Omental fat pad (tissue), 4 donors: ENCODE results near the gene TUBB3. TPM values are rescaled to one million over a fixed set of nuclear protein-coding genes. Genes with fewer than 3 reads are reported as not detected.
"Not testable (repeated sequence)": the region's sequence is repeated elsewhere in the genome, so short reads cannot be mapped to it uniquely, and the experiment has no call there.

Source experiments
- ATAC-seq: fragments of 150-250 bp; one replicate; pipeline ENCODE4 v1.9.1; 2016; ENCODE audit warnings: mild to moderate bottlenecking, moderate library complexity; ENCODE audit not compliant: low FRiP score
- DNase-seq: peaks from one replicate; pipeline ENCODE4 v3.0.0-alpha.2; 2019; ENCODE audit warnings: low spot score
- total RNA-seq, 4 donors: library from RNA; depleted of rRNA; stranded (reverse); fragments of >200 nt; gene quantifications; one replicate each; pipeline ENCODE4 v1.1.0, GENCODE V29; 2016
- TF ChIP-seq, protein P1 (sequence below), 3 donors: fragments of 450-650 bp; IDR thresholded peaks; one replicate each; pipeline ENCODE4 v1.5.1; 2016 to 2017; ENCODE audit warnings: antibody characterized with exemption in 3 of 3, mild to moderate bottlenecking in 3 of 3, moderate library complexity in 2 of 3

TUBB3 gene
- total RNA-seq, 4 donors from 2014 or later = 2.8 to 34.9 (median 10.5) TPM

DNA sequence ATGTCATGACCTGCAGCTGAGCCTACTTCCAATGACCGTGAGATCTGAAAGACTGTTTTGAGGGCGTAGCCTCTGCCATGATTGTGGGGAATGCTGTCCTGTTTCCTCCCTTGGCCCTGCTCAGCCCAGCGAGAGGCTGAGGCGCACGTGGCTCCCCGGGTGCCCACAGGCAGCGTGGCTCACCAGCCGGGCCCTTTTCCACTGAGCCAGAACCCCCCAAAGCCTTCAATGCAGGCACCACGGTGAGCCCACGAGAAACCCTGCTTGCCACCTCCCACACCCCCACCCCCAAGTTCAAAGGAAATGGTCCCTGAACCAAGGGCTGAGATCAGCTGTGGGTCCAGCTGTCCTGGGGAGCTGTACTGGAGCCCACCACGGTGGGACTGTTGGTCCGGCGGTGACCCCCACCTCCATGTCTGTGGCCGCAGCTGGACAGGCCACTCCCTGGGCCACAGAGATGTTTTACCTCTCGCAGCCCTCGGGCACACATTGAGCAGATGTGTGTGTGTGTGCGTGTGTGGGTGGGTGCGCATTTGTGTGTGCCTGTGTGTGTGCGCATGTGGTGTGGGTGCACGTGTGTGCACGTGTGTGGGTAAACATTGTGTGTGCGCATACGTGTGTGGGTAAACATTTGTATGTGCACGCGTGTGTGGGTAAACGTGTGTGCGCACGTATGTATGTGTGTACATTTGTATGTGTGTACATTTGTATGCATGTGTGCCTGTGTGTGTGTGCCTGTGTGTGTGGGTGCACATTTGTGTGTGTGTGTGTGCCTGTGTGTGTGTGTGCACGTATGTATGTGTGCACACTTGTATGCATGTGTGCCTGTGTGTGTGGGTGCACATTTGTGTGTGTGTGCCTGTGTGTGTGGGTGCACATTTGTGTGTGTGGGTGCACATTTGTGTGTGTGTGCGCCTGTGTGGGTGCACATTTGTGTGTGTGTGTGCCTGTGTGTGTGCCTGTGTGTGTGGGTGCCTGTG is 9.4 kb upstream of the TUBB3 start:
- DNase-seq (no peak), ATAC-seq (no peak)
- TF ChIP-seq, protein P1, sequence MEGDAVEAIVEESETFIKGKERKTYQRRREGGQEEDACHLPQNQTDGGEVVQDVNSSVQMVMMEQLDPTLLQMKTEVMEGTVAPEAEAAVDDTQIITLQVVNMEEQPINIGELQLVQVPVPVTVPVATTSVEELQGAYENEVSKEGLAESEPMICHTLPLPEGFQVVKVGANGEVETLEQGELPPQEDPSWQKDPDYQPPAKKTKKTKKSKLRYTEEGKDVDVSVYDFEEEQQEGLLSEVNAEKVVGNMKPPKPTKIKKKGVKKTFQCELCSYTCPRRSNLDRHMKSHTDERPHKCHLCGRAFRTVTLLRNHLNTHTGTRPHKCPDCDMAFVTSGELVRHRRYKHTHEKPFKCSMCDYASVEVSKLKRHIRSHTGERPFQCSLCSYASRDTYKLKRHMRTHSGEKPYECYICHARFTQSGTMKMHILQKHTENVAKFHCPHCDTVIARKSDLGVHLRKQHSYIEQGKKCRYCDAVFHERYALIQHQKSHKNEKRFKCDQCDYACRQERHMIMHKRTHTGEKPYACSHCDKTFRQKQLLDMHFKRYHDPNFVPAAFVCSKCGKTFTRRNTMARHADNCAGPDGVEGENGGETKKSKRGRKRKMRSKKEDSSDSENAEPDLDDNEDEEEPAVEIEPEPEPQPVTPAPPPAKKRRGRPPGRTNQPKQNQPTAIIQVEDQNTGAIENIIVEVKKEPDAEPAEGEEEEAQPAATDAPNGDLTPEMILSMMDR (IDR thresholded peaks at IDR 0.05) = no peak

DNA sequence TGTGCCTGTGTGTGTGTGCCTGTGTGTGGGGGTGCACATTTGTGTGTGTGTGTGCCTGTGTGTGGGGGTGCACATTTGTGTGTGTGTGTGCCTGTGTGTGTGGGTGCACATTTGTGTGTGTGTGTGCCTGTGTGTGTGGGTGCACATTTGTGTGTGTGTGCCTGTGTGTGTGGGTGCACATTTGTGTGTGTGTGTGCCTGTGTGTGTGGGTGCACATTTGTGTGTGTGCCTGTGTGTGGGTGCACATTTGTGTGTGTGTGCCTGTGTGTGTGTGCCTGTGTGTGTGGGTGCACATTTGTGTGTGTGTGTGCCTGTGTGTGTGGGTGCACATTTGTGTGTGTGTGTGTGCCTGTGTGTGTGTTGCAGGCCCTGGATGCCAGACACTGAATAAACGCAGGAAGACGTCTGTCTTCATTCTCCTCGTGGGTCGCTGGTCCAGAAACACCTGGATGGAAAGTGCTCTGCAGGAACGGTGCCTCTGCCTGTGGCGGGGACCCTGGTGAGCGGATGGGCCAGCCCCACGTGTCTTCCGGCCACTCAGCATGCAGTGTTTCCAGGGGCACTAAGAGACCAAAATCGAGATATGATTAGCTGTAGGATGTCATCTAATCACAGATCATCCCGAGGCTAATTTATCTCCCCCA is 8.4 kb upstream of the TUBB3 start:
- not testable (repeated sequence) for DNase-seq, ATAC-seq

DNA sequence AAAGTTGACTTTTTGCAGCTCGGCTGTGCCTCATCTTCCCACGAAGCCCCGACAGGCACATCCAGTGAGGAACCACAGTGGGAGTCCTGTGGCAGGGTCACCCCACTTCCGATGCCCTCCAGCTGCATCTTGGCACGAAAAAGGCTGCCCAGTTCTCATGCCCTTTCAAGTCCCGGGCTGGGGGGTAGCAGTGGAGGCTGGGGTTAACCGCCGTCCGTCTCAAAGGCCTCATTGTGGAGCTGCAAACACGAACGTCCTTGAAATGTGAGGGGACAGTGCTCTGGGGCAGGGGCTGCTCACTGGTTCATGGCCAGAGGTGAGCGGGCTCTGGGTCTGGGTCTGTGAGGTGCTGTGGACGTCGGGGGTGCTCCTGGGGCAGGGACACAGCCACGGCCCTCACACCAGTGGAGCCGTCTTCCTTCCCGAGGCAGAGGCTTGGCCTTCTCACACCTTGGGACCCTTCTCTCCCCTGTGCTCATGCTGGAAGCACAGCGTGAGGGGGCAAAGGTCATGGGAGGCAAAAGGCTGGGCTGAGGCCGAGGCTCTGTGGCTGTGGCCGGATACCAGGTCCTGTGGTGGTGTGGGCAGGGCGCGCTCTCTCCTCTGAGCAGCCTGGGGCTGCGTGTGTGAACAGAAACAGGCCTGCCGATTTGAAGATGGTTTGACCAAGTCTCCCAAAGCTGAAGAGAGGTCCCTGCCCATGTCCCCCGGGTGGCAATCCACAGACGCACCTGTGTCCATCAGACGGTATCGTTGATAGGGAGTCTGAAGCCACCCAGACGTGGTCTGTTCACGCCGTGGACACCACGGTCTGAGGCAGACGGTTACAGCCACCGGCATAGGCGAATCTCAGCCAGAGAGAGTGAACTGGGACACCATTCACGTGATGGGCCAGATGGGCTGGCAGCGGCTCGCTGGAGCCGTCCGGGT is 7.6 kb upstream of the TUBB3 start:
- TF ChIP-seq, protein P1 (IDR thresholded peaks at IDR 0.05) = no peak
- ATAC-seq (no peak), DNase-seq (no peak)

DNA sequence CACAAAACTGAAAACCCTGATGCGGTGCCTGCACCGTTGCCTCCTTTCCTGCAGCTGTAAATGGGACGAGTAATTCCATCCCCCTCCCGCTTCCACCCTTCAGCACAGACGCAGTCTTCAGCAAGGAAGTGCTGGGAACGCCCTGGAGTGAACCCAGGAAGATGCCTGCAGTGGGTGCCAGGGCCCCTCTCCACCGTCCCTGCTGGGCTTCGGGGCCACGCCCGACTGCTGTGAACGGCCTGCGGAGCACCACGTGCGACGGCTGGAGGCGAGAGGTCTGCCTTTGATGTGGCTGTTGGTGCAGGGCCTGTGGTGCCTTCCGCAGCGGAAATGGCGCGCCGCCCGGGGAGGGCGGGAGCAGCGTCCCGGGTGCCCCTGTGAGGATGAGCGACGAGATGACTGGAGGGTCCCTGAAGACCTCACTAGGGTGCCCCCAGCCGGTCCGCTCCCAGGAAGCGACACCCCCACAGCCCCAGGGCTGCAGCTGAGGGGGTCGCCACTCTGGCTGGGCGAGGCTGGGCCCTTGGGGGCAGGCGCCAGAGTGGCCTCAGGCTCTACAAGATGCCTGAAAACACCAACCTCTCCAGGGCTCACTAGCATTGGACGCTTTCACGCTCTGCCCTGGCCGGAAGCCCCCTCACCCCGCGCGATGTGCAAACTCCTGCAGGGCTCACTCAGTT is 5.2 kb upstream of the TUBB3 start:
- ATAC-seq = peak; percentile 52
- TF ChIP-seq, protein P1 (IDR thresholded peaks at IDR 0.05) = no peak
- DNase-seq = no peak

DNA sequence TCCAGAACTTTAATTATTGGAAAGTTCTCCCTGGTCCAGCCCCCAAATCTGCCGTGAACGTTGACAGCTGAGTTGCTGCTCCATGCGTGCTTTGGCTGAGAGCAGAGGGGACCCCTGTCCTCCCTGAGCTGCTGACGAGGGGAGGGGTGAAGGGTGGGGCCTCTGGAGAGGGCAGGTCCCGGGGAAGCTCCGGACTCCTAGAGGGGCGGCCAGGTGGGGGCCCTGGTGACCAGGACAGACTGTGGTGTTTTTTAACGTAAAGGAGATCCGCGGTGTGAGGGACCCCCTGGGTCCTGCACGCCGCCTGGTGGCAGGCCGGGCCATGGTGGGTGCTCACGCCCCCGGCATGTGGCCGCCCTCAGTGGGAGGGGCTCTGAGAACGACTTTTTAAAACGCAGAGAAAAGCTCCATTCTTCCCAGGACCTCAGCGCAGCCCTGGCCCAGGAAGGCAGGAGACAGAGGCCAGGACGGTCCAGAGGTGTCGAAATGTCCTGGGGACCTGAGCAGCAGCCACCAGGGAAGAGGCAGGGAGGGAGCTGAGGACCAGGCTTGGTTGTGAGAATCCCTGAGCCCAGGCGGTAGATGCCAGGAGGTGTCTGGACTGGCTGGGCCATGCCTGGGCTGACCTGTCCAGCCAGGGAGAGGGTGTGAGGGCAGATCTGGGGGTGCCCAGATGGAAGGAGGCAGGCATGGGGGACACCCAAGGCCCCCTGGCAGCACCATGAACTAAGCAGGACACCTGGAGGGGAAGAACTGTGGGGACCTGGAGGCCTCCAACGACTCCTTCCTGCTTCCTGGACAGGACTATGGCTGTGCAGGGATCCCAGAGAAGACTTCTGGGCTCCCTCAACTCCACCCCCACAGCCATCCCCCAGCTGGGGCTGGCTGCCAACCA is 4.4 kb upstream of the TUBB3 start, which contains the start of gene MC1R:
Gene MC1R (plus strand): TSS at position 410 of the 895 bp plus-strand sequence. CDS start 397 bp downstream, at position 807.
- DNase-seq (no peak), ATAC-seq (no peak)
- TF ChIP-seq, protein P1 (IDR thresholded peaks at IDR 0.05) = no peak
